A172 (cell line): Measurements from ENCODE around the gene CLTB. TPM values are rescaled to one million over a fixed set of nuclear protein-coding genes. Genes with fewer than 3 reads are reported as not detected.

Experiments used
- DNase-seq: peaks from one replicate; pipeline ENCODE4 v3.0.0-alpha.2; 2015; ENCODE audit warnings: low spot score
- total RNA-seq: library from RNA; depleted of rRNA; stranded (reverse); fragments of >200 nt; shearing (Covaris generic); gene quantifications from 2 replicates; pipeline ENCODE4 v1.2.3, GENCODE V29; 2014

The CLTB gene
- total RNA-seq, 1 experiment from 2014 or later: 193 TPM

GRCh38 chr5:176405656-176406435 lies 10.5 kb downstream of the CLTB start:
- no peak for DNase-seq

GRCh38 chr5:176401281-176402205 lies 14.8 kb downstream of the CLTB start:
- no peak for DNase-seq

GRCh38 chr5:176400382-176401156 lies 15.8 kb downstream of the CLTB start:
- peak; percentile 66 for DNase-seq

- no peak for DNase-seq
Measured at GRCh38 chr5:176397736-176398420, 18.5 kb downstream of the CLTB start.

GRCh38 chr5:176396330-176396729 lies 20.0 kb downstream of the CLTB start:
- DNase-seq: no peak

GRCh38 chr5:176394881-176395675 lies 21.3 kb downstream of the CLTB start:
- DNase-seq: no peak

- DNase-seq: no peak
Measured at GRCh38 chr5:176394096-176394495, 22.2 kb downstream of the CLTB start.

- no peak for DNase-seq
Measured at GRCh38 chr5:176392526-176392925, 23.8 kb downstream of the CLTB start.

- DNase-seq: no peak
Measured at GRCh38 chr5:176391999-176392398, 24.3 kb downstream of the CLTB start.

- no peak for DNase-seq
Measured at GRCh38 chr5:176391479-176391878, 24.9 kb downstream of the CLTB start.

GRCh38 chr5:176389135-176390123 lies 26.9 kb downstream of the CLTB start:
- DNase-seq: no peak

- DNase-seq: peak; percentile 99
Measured at GRCh38 chr5:176388444-176389134, 27.8 kb downstream of the CLTB start, which contains the start of the genes HIGD2A and NOP16. Gene HIGD2A, plus strand, starts transcription at chr5:176388751. Its CDS starts 69 bp downstream, at chr5:176388820. Gene NOP16, minus strand, starts transcription at chr5:176388598. Its CDS starts 59 bp downstream, at chr5:176388539.

- DNase-seq: peak; percentile 25
Measured at GRCh38 chr5:176388003-176388443, 28.3 kb downstream of the CLTB start.

- no peak for DNase-seq
Measured at GRCh38 chr5:176387384-176387925, 28.9 kb downstream of the CLTB start.

- DNase-seq: no peak
Measured at GRCh38 chr5:176386491-176386890, 29.8 kb downstream of the CLTB start.

GRCh38 chr5:176384991-176385390 lies 31.3 kb downstream of the CLTB start:
- DNase-seq: no peak

GRCh38 chr5:176384366-176384930 lies 31.9 kb downstream of the CLTB start:
- no peak for DNase-seq

- DNase-seq: no peak
Measured at GRCh38 chr5:176383961-176384360, 32.4 kb downstream of the CLTB start.
